OCI-LY7 (cell line): ENCODE results near the gene SPOCK1. TPM values are rescaled to one million over a fixed set of nuclear protein-coding genes. Genes with fewer than 3 reads are reported as not detected.

Source experiments
- BruUV-seq: library from RNA; stranded (reverse); fragments of 400-500 nt; replicated peaks from 2 replicates; lab custom pipeline; 2021; lab: Mats Ljungman, UMichigan
- CTCF ChIA-PET: fragments of 300-600 bp; sonication (Branson Sonifier 250); formaldehyde crosslinking; loops from one replicate; lab custom pipeline; 2022; ENCODE audit warnings: antibody characterized with exemption; ENCODE audit not compliant: unreplicated experiment; lab: Charles Lee
- POLR2A ChIA-PET: fragments of 300-600 bp; sonication (Branson Sonifier 250); formaldehyde crosslinking; loops from one replicate; lab custom pipeline; 2022; ENCODE audit warnings: antibody characterized with exemption; lab: Charles Lee
- DNase-seq: peaks from one replicate; pipeline ENCODE4 v3.0.0-alpha.2; 2015; ENCODE audit warnings: low spot score
- H2AFZ ChIP-seq: fragments of 200-600 bp; sonication (generic), shearing (Covaris generic); 2 replicates; pipeline ENCODE4 v1.6.1; 2014; ENCODE audit warnings: mild to moderate bottlenecking, antibody characterized with exemption, low read length, moderate library complexity
- H3K27ac ChIP-seq: fragments of 200-600 bp; sonication (generic); 2 replicates; pipeline ENCODE4 v1.5.1; 2014; ENCODE audit warnings: mixed run types, low read depth, mild to moderate bottlenecking, moderate library complexity, low read length, inconsistent platforms; ENCODE audit not compliant: poor library complexity, severe bottlenecking
- H3K36me3 ChIP-seq: fragments of 200-600 bp; sonication (generic); 2 replicates; pipeline ENCODE4 v1.6.1; 2014; ENCODE audit warnings: mild to moderate bottlenecking, antibody characterized with exemption, low read length, moderate library complexity, mixed read lengths; ENCODE audit not compliant: insufficient read depth
- H3K4me1 ChIP-seq: fragments of 200-600 bp; sonication (generic); 2 replicates; pipeline ENCODE4 v1.5.1; 2014; ENCODE audit warnings: mild to moderate bottlenecking, low read length; ENCODE audit not compliant: insufficient read depth, poor library complexity, severe bottlenecking
- H3K4me2 ChIP-seq: fragments of 200-600 bp; sonication (generic); 2 replicates; pipeline ENCODE4 v1.6.1; 2014; ENCODE audit warnings: mild to moderate bottlenecking, low read length
- H3K4me3 ChIP-seq: fragments of 200-600 bp; sonication (generic); 2 replicates; pipeline ENCODE4 v1.5.1; 2014; ENCODE audit warnings: mild to moderate bottlenecking, low read depth, low read length; ENCODE audit not compliant: poor library complexity, severe bottlenecking
- H3K79me2 ChIP-seq: fragments of 200-600 bp; sonication (generic); 2 replicates; pipeline ENCODE4 v1.6.1; 2016; ENCODE audit warnings: low read depth, mild to moderate bottlenecking, low read length, moderate library complexity, mixed read lengths; ENCODE audit not compliant: insufficient read depth
- H3K9me2 ChIP-seq: fragments of 200-600 bp; sonication (generic); 2 replicates; pipeline ENCODE4 v1.6.1; 2016; ENCODE audit warnings: mild to moderate bottlenecking, low read length, mixed read lengths; ENCODE audit not compliant: insufficient read depth
- H3K9me3 ChIP-seq: fragments of 200-600 bp; sonication (generic); 2 replicates; pipeline ENCODE4 v1.6.1; 2014; ENCODE audit warnings: mild to moderate bottlenecking, mixed run types, low read length, mixed read lengths
- H4K20me1 ChIP-seq: fragments of 200-600 bp; sonication (generic); 2 replicates; pipeline ENCODE4 v1.6.1; 2014; ENCODE audit warnings: mild to moderate bottlenecking, antibody characterized with exemption, low read length, moderate library complexity, mixed read lengths; ENCODE audit not compliant: insufficient read depth
- CTCF ChIP-seq: fragments of 200-600 bp; sonication (generic); conservative IDR thresholded peaks from 2 replicates; pipeline ENCODE4 v1.5.1; 2014; ENCODE audit warnings: mild to moderate bottlenecking, antibody characterized with exemption, low read length, moderate library complexity, mixed read lengths
- EZH2phosphoT487 ChIP-seq: fragments of 200-600 bp; sonication (generic); IDR thresholded peaks from 2 replicates; pipeline ENCODE4 v1.6.1; 2018; ENCODE audit warnings: low read depth, borderline replicate concordance, mild to moderate bottlenecking, mixed run types, antibody characterized with exemption, low read length, moderate library complexity, mixed read lengths
- intact Hi-C: fragments of 100-400 bp; cut with micrococcal nuclease; formaldehyde crosslinking; loops from one replicate; pipeline ENCODE4 v1.10.0; 2022; ENCODE audit not compliant: unreplicated experiment
- total RNA-seq, 2 experiments: library from RNA; depleted of rRNA in 1 of 2; stranded (reverse); fragments of >200 nt in 1 of 2; shearing (Covaris generic) in 1 of 2; gene quantifications; 2 replicates each; pipeline ENCODE4 v1.2.3, GENCODE V29; 2014 to 2022

SPOCK1 gene
- total RNA-seq, 2 experiments from 2014 or later, result 0.29 to 1.5 TPM

DNA sequence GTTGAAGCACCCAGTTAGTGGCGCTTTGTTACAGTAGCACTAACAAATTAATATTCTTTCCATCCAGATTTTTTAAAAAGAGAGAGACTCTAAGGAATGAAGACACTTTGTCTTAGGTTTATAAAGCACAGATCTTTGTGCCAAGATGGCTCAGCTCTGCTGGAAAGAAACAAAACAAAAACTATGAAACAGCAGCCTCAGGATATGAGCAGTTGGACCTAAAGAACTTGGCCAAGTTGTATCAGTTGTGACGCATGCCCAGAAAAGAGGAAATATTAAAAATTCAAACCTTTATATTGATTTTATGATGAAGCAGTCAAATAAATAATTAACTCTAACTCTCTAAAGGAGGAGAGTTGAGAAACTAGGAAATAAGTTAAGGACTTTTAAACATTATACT lies 427.2 kb downstream of the SPOCK1 start:
- peak; percentile 58 for DNase-seq
- CTCF ChIA-PET, result interaction anchor here (1.6 kb wide), 1 partner anchor 18 kb away, joined by 9 read pairs; no protein-coding TSS in a partner anchor
- intact Hi-C loops, result loop anchor here (10.0 kb wide), 2 partner anchors 267 to 907 kb away; no protein-coding TSS in a partner anchor
- TSS peak; percentile 99 for BruUV-seq
- Histone ChIP-seq H2AFZ (peak overlapping the region; percentile 64), H3K4me1 (peaks cover 83% of the 10 kb centered on the region), H3K79me2 (no peaks in the 10 kb centered on the region), H3K9me3 (peaks cover 9% of the 10 kb centered on the region; the same call in 1 of the 2 replicates), H4K20me1 (no peaks in the 10 kb centered on the region), H3K9me2 (no peaks in the 10 kb centered on the region), H3K27ac (peak overlapping the region; percentile 100), H3K36me3 (peaks cover 7% of the 10 kb centered on the region), H3K4me2 (peak overlapping the region; percentile 74), H3K4me3 (peak overlapping the region; percentile 45)
- no peak for TF ChIP-seq CTCF
- TF ChIP-seq EZH2phosphoT487, result no peak
- POLR2A ChIA-PET, result interaction anchor here (0.9 to 8.4 kb wide), 5 partner anchors 11 to 50 kb away, joined by 3 to 126 read pairs (median 7); no protein-coding TSS in a partner anchor

- Histone ChIP-seq H3K36me3 (peaks cover 7% of the 10 kb centered on the region), H3K9me2 (no peaks in the 10 kb centered on the region), H3K4me1 (peaks cover 79% of the 10 kb centered on the region), H3K4me2 (peak overlapping the region; percentile 74), H3K27ac (peak overlapping the region; percentile 100), H3K9me3 (peaks cover 9% of the 10 kb centered on the region; the same call in 1 of the 2 replicates), H3K4me3 (peak overlapping the region; percentile 45), H2AFZ (peak overlapping the region; percentile 64), H3K79me2 (no peaks in the 10 kb centered on the region), H4K20me1 (no peaks in the 10 kb centered on the region)
- TF ChIP-seq CTCF (no peak), EZH2phosphoT487 (no peak)
- ChIA-PET POLR2A (interaction anchor here (0.6 to 8.4 kb wide), 5 partner anchors 14 to 49 kb away, joined by 3 to 126 read pairs (median 7); no protein-coding TSS in a partner anchor), CTCF (interaction anchor here (1.6 to 2.4 kb wide), 2 partner anchors 14 to 17 kb away, joined by 8 to 9 read pairs; no protein-coding TSS in a partner anchor)
- intact Hi-C loops, result loop anchor here (10.0 kb wide), 2 partner anchors 267 to 907 kb away; no protein-coding TSS in a partner anchor
- DNase-seq, result peak; percentile 30
- no TSS peak for BruUV-seq
Observed at GRCh38 chr5:137071526-137071925, 427.6 kb downstream of the SPOCK1 start.

- Histone ChIP-seq H3K79me2 (no peaks in the 10 kb centered on the region), H3K9me3 (peaks cover 9% of the 10 kb centered on the region; the same call in 1 of the 2 replicates), H3K4me1 (peaks cover 69% of the 10 kb centered on the region), H3K36me3 (peaks cover 7% of the 10 kb centered on the region), H3K27ac (peak overlapping the region; percentile 100), H4K20me1 (no peaks in the 10 kb centered on the region), H2AFZ (peak overlapping the region; percentile 64; the same call in 1 of the 2 replicates), H3K9me2 (no peaks in the 10 kb centered on the region), H3K4me2 (peak overlapping the region; percentile 74), H3K4me3 (no peak overlapping the region)
- no TSS peak for BruUV-seq
- TF ChIP-seq CTCF (no peak), EZH2phosphoT487 (no peak)
- POLR2A ChIA-PET, result interaction anchor here (0.9 to 8.4 kb wide), 5 partner anchors 8 to 148 kb away, joined by 3 to 126 read pairs (median 5); no protein-coding TSS in a partner anchor
- CTCF ChIA-PET, result interaction anchor here (0.5 to 2.4 kb wide), 3 partner anchors 13 to 1932 kb away, joined by 3 to 9 read pairs (median 8); no protein-coding TSS in a partner anchor
- intact Hi-C loops, result loop anchor here (10.0 kb wide), 2 partner anchors 266 to 906 kb away; no protein-coding TSS in a partner anchor
- no peak for DNase-seq
Observed at GRCh38 chr5:137070521-137070920, 428.6 kb downstream of the SPOCK1 start.
